ENCODE measurements around the gene GRPEL2. TPM values are rescaled to one million over a fixed set of nuclear protein-coding genes. Genes with fewer than 3 reads are reported as not detected.

Gene GRPEL2
- total and polyA plus RNA-seq, 2 experiments from 2014 or later = 20.2 to 62.2 TPM

DNA sequence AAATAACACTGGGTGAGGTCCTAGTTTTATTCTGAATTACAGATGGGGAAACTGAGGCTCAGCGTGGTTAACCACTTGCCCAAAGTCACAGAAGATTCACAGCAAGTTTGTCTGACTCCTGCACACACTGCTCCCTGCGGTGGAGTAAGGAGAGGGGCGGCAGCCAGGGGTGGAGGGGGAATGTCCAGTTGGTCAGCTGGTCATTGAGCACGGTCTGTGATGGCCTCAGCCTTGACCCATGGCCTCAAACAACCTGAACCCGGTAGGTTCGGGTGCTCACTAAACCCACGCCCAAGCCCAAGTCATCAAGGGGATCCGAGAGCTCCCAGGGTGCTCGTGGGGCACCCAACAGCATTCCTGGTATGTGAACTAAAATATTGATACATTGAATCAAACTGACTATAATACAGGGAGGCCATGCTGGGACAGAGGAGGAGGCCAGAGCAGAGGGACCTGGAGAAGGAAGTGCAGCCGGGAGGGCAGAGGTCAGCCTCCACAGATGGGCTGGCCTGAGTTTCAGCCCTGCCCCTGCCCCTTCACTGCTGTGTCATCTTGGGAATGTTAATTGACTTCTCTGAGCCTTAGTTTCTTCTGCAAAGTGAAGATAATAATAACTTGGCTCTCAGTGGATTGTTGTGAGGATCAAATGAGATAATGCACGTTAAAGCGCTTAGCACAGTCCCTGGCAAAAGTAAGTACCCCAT is 37.4 kb downstream of the GRPEL2 start (continued):
- TF ChIP-seq, protein P1, sequence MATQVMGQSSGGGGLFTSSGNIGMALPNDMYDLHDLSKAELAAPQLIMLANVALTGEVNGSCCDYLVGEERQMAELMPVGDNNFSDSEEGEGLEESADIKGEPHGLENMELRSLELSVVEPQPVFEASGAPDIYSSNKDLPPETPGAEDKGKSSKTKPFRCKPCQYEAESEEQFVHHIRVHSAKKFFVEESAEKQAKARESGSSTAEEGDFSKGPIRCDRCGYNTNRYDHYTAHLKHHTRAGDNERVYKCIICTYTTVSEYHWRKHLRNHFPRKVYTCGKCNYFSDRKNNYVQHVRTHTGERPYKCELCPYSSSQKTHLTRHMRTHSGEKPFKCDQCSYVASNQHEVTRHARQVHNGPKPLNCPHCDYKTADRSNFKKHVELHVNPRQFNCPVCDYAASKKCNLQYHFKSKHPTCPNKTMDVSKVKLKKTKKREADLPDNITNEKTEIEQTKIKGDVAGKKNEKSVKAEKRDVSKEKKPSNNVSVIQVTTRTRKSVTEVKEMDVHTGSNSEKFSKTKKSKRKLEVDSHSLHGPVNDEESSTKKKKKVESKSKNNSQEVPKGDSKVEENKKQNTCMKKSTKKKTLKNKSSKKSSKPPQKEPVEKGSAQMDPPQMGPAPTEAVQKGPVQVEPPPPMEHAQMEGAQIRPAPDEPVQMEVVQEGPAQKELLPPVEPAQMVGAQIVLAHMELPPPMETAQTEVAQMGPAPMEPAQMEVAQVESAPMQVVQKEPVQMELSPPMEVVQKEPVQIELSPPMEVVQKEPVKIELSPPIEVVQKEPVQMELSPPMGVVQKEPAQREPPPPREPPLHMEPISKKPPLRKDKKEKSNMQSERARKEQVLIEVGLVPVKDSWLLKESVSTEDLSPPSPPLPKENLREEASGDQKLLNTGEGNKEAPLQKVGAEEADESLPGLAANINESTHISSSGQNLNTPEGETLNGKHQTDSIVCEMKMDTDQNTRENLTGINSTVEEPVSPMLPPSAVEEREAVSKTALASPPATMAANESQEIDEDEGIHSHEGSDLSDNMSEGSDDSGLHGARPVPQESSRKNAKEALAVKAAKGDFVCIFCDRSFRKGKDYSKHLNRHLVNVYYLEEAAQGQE (IDR thresholded peaks at IDR 0.05; ENCODE audit: unreplicated experiment) = no peak
- TF ChIP-seq EZH2 (IDR thresholded peaks at IDR 0.05; ENCODE audit: low read depth, unreplicated experiment) = no peak
- TF ChIP-seq, protein P2, sequence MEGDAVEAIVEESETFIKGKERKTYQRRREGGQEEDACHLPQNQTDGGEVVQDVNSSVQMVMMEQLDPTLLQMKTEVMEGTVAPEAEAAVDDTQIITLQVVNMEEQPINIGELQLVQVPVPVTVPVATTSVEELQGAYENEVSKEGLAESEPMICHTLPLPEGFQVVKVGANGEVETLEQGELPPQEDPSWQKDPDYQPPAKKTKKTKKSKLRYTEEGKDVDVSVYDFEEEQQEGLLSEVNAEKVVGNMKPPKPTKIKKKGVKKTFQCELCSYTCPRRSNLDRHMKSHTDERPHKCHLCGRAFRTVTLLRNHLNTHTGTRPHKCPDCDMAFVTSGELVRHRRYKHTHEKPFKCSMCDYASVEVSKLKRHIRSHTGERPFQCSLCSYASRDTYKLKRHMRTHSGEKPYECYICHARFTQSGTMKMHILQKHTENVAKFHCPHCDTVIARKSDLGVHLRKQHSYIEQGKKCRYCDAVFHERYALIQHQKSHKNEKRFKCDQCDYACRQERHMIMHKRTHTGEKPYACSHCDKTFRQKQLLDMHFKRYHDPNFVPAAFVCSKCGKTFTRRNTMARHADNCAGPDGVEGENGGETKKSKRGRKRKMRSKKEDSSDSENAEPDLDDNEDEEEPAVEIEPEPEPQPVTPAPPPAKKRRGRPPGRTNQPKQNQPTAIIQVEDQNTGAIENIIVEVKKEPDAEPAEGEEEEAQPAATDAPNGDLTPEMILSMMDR (conservative IDR thresholded peaks at IDR 0.05; ENCODE audit: low read depth in 2 of 2) = no peak
- no peak for TF ChIP-seq ZNF114 (CRISPR knock-in tag; IDR thresholded peaks at IDR 0.05)

DNA sequence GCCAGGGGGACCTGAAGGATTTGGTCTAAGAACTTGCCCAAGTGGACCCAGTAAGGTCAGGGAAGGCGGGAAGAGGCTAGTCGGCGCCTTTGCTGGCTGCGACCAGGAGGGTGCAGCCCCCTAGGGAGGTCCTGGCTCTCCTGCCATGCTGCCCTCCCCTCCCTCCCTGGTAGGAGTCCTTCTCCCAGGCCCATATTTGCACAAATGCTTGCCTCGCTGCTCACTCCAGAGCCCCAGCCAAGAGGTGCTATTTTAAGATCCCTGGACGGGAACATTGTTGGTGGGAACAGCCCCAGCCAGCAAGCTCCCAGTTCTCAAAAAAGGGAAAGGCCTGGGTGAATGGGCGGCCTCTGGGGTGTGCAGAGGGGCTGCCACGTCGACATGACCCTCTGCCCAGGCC is 38.1 kb downstream of the GRPEL2 start:
- no peak overlapping the region for H3K4me3 Mint-ChIP-seq
- Histone ChIP-seq H3K4me3 (no peak overlapping the region), H3K27ac (ENCODE audit: low read depth) (no peak overlapping the region), H3K27me3 (ENCODE audit: insufficient read depth) (no peaks in the 10 kb centered on the region), H3K4me2 (no peak overlapping the region), H3F3A (replicated peaks; ENCODE audit: low read depth) (no peaks in the 10 kb centered on the region), H3K79me2 (replicated peaks; ENCODE audit: insufficient read depth) (no peaks in the 10 kb centered on the region), H2AFZ (no peak overlapping the region), H3K9me2 (ENCODE audit: insufficient read depth) (no peaks in the 10 kb centered on the region), H4K20me1 (replicated peaks; ENCODE audit: insufficient read depth) (no peaks in the 10 kb centered on the region), H3K4me1 (ENCODE audit: insufficient read depth) (no peaks in the 10 kb centered on the region), H3K36me3 (ENCODE audit: insufficient read depth) (no peaks in the 10 kb centered on the region)
- DNase-seq (ENCODE audit: low spot score) = no peak
- no peak for ATAC-seq
- peaks cover 13% of the 10 kb centered on the region for H3K4me1 Mint-ChIP-seq
- H3K27ac Mint-ChIP-seq = no peak overlapping the region
- H3K36me3 Mint-ChIP-seq (ENCODE audit: low read depth) = no peaks in the 10 kb centered on the region
- H3K9me3 Mint-ChIP-seq = no peaks in the 10 kb centered on the region
- peaks cover 7% of the 10 kb centered on the region for H3K27me3 Mint-ChIP-seq (ENCODE audit: insufficient read depth, low read depth, poor library complexity)
- no peak for TF ChIP-seq CREB1 (CRISPR knock-in tag; IDR thresholded peaks at IDR 0.05; ENCODE audit: low read depth)
- TF ChIP-seq EZH2phosphoT487 (IDR thresholded peaks at IDR 0.05; ENCODE audit: unreplicated experiment) = no peak
- TF ChIP-seq EZH2 (IDR thresholded peaks at IDR 0.05; ENCODE audit: low read depth, unreplicated experiment) = no peak
- no peak for TF ChIP-seq STAT1 (IDR thresholded peaks at IDR 0.05; ENCODE audit: unreplicated experiment)
- no peak for TF ChIP-seq POLR2AphosphoS5 (IDR thresholded peaks at IDR 0.05; ENCODE audit: low read depth)
- TF ChIP-seq, protein P3, sequence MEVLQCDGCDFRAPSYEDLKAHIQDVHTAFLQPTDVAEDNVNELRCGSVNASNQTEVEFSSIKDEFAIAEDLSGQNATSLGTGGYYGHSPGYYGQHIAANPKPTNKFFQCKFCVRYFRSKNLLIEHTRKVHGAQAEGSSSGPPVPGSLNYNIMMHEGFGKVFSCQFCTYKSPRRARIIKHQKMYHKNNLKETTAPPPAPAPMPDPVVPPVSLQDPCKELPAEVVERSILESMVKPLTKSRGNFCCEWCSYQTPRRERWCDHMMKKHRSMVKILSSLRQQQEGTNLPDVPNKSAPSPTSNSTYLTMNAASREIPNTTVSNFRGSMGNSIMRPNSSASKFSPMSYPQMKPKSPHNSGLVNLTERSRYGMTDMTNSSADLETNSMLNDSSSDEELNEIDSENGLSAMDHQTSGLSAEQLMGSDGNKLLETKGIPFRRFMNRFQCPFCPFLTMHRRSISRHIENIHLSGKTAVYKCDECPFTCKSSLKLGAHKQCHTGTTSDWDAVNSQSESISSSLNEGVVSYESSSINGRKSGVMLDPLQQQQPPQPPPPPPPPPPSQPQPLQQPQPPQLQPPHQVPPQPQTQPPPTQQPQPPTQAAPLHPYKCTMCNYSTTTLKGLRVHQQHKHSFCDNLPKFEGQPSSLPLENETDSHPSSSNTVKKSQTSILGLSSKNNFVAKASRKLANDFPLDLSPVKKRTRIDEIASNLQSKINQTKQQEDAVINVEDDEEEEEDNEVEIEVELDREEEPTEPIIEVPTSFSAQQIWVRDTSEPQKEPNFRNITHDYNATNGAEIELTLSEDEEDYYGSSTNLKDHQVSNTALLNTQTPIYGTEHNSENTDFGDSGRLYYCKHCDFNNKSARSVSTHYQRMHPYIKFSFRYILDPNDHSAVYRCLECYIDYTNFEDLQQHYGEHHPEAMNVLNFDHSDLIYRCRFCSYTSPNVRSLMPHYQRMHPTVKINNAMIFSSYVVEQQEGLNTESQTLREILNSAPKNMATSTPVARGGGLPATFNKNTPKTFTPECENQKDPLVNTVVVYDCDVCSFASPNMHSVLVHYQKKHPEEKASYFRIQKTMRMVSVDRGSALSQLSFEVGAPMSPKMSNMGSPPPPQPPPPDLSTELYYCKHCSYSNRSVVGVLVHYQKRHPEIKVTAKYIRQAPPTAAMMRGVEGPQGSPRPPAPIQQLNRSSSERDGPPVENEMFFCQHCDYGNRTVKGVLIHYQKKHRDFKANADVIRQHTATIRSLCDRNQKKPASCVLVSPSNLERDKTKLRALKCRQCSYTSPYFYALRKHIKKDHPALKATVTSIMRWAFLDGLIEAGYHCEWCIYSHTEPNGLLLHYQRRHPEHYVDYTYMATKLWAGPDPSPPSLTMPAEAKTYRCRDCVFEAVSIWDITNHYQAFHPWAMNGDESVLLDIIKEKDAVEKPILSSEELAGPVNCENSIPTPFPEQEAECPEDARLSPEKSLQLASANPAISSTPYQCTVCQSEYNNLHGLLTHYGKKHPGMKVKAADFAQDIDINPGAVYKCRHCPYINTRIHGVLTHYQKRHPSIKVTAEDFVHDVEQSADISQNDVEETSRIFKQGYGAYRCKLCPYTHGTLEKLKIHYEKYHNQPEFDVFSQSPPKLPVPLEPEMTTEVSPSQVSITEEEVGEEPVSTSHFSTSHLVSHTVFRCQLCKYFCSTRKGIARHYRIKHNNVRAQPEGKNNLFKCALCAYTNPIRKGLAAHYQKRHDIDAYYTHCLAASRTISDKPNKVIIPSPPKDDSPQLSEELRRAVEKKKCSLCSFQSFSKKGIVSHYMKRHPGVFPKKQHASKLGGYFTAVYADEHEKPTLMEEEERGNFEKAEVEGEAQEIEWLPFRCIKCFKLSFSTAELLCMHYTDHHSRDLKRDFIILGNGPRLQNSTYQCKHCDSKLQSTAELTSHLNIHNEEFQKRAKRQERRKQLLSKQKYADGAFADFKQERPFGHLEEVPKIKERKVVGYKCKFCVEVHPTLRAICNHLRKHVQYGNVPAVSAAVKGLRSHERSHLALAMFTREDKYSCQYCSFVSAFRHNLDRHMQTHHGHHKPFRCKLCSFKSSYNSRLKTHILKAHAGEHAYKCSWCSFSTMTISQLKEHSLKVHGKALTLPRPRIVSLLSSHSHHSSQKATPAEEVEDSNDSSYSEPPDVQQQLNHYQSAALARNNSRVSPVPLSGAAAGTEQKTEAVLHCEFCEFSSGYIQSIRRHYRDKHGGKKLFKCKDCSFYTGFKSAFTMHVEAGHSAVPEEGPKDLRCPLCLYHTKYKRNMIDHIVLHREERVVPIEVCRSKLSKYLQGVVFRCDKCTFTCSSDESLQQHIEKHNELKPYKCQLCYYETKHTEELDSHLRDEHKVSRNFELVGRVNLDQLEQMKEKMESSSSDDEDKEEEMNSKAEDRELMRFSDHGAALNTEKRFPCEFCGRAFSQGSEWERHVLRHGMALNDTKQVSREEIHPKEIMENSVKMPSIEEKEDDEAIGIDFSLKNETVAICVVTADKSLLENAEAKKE (CRISPR knock-in tag; IDR thresholded peaks at IDR 0.05) = no peak
- TF ChIP-seq NANOG (IDR thresholded peaks at IDR 0.05; ENCODE audit: borderline replicate concordance) = no peak
